ENCODE measurements around the gene IGSF22. TPM values are rescaled to one million over a fixed set of nuclear protein-coding genes. Genes with fewer than 3 reads are reported as not detected.

IGSF22 gene
- total and polyA plus RNA-seq, 2 of the 8 experiments (the other 6 are each of a cell fraction or from before 2014, with no cell fraction given): 0.14 TPM; not detected in 1

DNA sequence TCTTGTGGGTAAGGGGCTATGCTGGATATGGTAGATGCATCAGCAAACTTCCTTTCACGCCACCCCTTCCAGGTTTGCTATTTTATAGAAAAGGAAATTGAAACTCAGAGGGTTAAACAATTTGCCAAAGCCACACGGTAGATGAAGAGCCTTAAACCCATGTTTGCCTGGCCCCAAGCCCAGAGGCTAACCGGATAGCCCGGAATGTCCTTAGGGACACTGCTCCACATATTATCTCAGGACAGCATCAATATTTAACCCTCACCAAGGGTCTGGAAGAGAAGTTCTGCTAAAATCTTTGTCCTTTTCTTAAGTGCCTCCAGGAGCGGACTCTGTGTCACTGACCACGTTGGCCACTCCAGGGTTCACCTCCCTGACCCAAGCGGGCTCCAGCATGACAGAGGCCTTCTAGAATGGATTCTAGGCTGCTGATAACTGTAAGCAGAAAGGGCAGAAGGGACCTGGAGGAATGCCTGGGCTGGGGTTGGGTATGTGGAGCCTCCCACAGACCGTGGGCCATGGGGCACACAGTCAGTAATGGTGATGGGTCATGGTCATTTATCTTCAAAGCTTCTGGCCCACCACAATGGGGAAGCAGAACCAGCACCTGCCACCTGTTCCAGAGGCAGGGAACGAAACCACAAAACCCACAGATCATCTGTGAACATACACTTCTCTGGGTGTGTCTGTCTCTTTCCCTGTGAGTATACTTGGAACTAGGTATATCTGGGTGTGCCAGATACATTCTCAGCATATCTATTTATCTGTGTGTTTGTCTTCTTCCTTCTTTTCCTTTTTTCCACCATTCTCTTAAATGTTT is 32.8 kb downstream of the IGSF22 start:
- Histone ChIP-seq H2AK5ac (ENCODE audit: low read depth, low read length) (no peak overlapping the region), H4K5ac (ENCODE audit: insufficient read length, low read depth, low read length) (no peak overlapping the region), H2BK120ac (replicated peaks; ENCODE audit: low read depth, low read length) (no peak overlapping the region), H3K9me3 (ENCODE audit: insufficient read depth in 2 of 2, low read depth in 1 of 2, low read length in 1 of 2) (no peaks in the 10 kb centered on the region), H3K23me2 (ENCODE audit: low read depth, low read length) (peaks cover 1% of the 10 kb centered on the region), H3K79me2 (ENCODE audit: control insufficient read depth in 1 of 2, insufficient read depth in 2 of 2, low read length in 2 of 2) (no peaks in the 10 kb centered on the region), H3K23ac (ENCODE audit: insufficient read length) (no peak overlapping the region), H2BK12ac (ENCODE audit: low read depth, low read length) (no peak overlapping the region), H3K18ac (ENCODE audit: extremely low read depth, low read length) (no peak overlapping the region), H3K4me1 (replicated peaks in 1 of 4; ENCODE audit: control insufficient read depth in 3 of 4, insufficient read depth in 4 of 4, low read length in 3 of 4) (peaks cover 0 to 2% (median 0%) of the 10 kb centered on the region in 4 experiments; a peak in 1 of 7 replicates), H3K27ac (ENCODE audit: low read depth, low read length) (no peak overlapping the region), H3K9ac (replicated peaks in 1 of 4; ENCODE audit: extremely low read depth in 1 of 4, low read depth in 3 of 4, low read length in 3 of 4) (no peak overlapping the region), H3K4ac (replicated peaks; ENCODE audit: insufficient read length, low read depth, low read length) (no peak overlapping the region), H2BK20ac (ENCODE audit: low read length) (no peak overlapping the region), H3K36me3 (ENCODE audit: control insufficient read depth in 2 of 4, insufficient read depth in 4 of 4, low read length in 3 of 4) (no peaks in the 10 kb centered on the region), H3K27me3 (replicated peaks in 1 of 4; ENCODE audit: control insufficient read depth in 3 of 4, extremely low read depth in 1 of 4, insufficient read depth in 3 of 4, low read length in 3 of 4) (no peaks in the 10 kb centered on the region; a peak in 2 of 7 replicates), H4K8ac (ENCODE audit: extremely low read depth, insufficient read depth, low read length) (no peak overlapping the region), H4K91ac (replicated peaks; ENCODE audit: insufficient read length, low read length) (no peak overlapping the region), H3K14ac (ENCODE audit: insufficient read length) (no peak overlapping the region), H3K4me3 (ENCODE audit: extremely low read depth in 1 of 4, insufficient read depth in 2 of 4, low read depth in 3 of 4, low read length in 4 of 4) (no peak overlapping the region), H2AFZ (ENCODE audit: low read length) (no peak overlapping the region), H4K20me1 (replicated peaks in 1 of 2; ENCODE audit: control insufficient read depth in 1 of 2, insufficient read depth in 2 of 2, low read length in 2 of 2) (no peaks in the 10 kb centered on the region), H3K56ac (replicated peaks; ENCODE audit: insufficient read length, low read depth, low read length) (no peak overlapping the region), H2BK5ac (ENCODE audit: low read depth, low read length) (no peak overlapping the region), H3K4me2 (ENCODE audit: insufficient read depth in 1 of 2, low read depth in 2 of 2, low read length in 2 of 2) (no peak overlapping the region), H2BK15ac (ENCODE audit: low read length) (no peak overlapping the region), H3K79me1 (ENCODE audit: low read depth, low read length) (no peaks in the 10 kb centered on the region)
- no peak for FAIRE-seq
- WGBS, 2 experiments (ENCODE audit: extremely low coverage in 1 of 2, insufficient coverage in 1 of 2, insufficient read length in 1 of 2, insufficient replicate concordance in 2 of 2, low coverage in 1 of 2, low lambda C conversion rate in 2 of 2, missing lambda C conversion rate in 1 of 2): 73% methylated on average over 9 of the region's 9 CpGs; no CpG with 5 or more reads in 1 of the 2 experiments
- POLR2A ChIA-PET (ENCODE audit: partially characterized antibody): no interaction called here
- no peak for DNase-seq (ENCODE audit: low read depth in 1 of 2, low spot score in 2 of 2)
- CTCF ChIA-PET (ENCODE audit: partially characterized antibody): interaction anchor here (3.3 kb wide), 1 partner anchor 38 kb away, joined by 18 read pairs; no protein-coding TSS in a partner anchor
- TF ChIP-seq JUND (IDR thresholded peaks at IDR 0.05; ENCODE audit: low read length): no peak
- TF ChIP-seq SIN3A (conservative IDR thresholded peaks at IDR 0.05 in 1 of 2, IDR thresholded peaks at IDR 0.05 in 1 of 2; ENCODE audit: low read depth in 1 of 2, low read length in 2 of 2): no peak
- no peak for TF ChIP-seq CTBP2 (IDR thresholded peaks at IDR 0.05; ENCODE audit: borderline replicate concordance, insufficient read depth, insufficient read length, low read length)
- TF ChIP-seq MAX (IDR thresholded peaks at IDR 0.05): no peak
- TF ChIP-seq GABPA (IDR thresholded peaks at IDR 0.05; ENCODE audit: borderline replicate concordance, insufficient read depth, low read length): no peak
- no peak for TF ChIP-seq KDM1A (IDR thresholded peaks at IDR 0.05; ENCODE audit: borderline replicate concordance, low read length)
- no peak for TF ChIP-seq POLR2AphosphoS5 (IDR thresholded peaks at IDR 0.05; ENCODE audit: low read depth, low read length)
- no peak for TF ChIP-seq SAP30 (IDR thresholded peaks at IDR 0.05; ENCODE audit: insufficient read depth, insufficient replicate concordance, low read length)
- TF ChIP-seq FOSL1 (IDR thresholded peaks at IDR 0.05; ENCODE audit: insufficient read depth, low read depth, low read length): no peak
- TF ChIP-seq SUZ12 (IDR thresholded peaks at IDR 0.05; ENCODE audit: low read length): no peak
- no peak for TF ChIP-seq JUN (IDR thresholded peaks at IDR 0.05; ENCODE audit: low read depth, low read length)
